KMS-11 (cell line): ENCODE results near the gene NDUFS3.

Experiments used
- H2AFZ ChIP-seq: fragments of 200-600 bp; sonication (generic); 2 replicates; pipeline ENCODE4 v1.6.1; 2016; ENCODE audit warnings: antibody characterized with exemption, mixed run types, low read depth
- H3K27ac ChIP-seq: fragments of 200-600 bp; sonication (generic); 2 replicates; pipeline ENCODE4 v1.6.1; 2016; ENCODE audit warnings: mild to moderate bottlenecking, mixed run types
- H3K27me3 ChIP-seq: fragments of 200-600 bp; sonication (generic); 2 replicates; pipeline ENCODE4 v1.6.1; 2017; ENCODE audit warnings: mild to moderate bottlenecking, low read depth, mixed run types, moderate library complexity; ENCODE audit not compliant: insufficient read depth
- H3K36me3 ChIP-seq: fragments of 200-600 bp; sonication (generic); 2 replicates; pipeline ENCODE4 v1.6.1; 2017; ENCODE audit warnings: mild to moderate bottlenecking, mixed run types; ENCODE audit not compliant: insufficient read depth
- H3K4me1 ChIP-seq: fragments of 200-600 bp; sonication (generic); 2 replicates; pipeline ENCODE4 v1.6.1; 2016; ENCODE audit warnings: mild to moderate bottlenecking, low read depth, mixed run types; ENCODE audit not compliant: poor library complexity, severe bottlenecking
- H3K4me2 ChIP-seq: fragments of 200-600 bp; sonication (generic); 2 replicates; pipeline ENCODE4 v1.7.0; 2016; ENCODE audit warnings: mild to moderate bottlenecking, mixed run types
- H3K4me3 ChIP-seq: fragments of 200-600 bp; sonication (generic); IDR thresholded peaks from 2 replicates; pipeline ENCODE4 v1.6.1; 2017; ENCODE audit warnings: low read depth, low read length, mixed read lengths; ENCODE audit not compliant: insufficient read depth
- H3K79me2 ChIP-seq: fragments of 200-600 bp; sonication (generic); 2 replicates; pipeline ENCODE4 v1.6.1; 2016; ENCODE audit warnings: low read depth, mixed run types; ENCODE audit not compliant: insufficient read depth
- H3K9ac ChIP-seq: fragments of 200-600 bp; sonication (generic); 2 replicates; pipeline ENCODE4 v1.6.1; 2016; ENCODE audit warnings: mild to moderate bottlenecking, mixed run types
- H4K20me1 ChIP-seq: fragments of 200-600 bp; sonication (generic); 2 replicates; pipeline ENCODE4 v1.6.1; 2016; ENCODE audit warnings: mild to moderate bottlenecking, mixed run types; ENCODE audit not compliant: insufficient read depth
- TF ChIP-seq, protein P1 (sequence below): fragments of 200-600 bp; sonication (generic); conservative IDR thresholded peaks from 2 replicates; pipeline ENCODE4 v1.6.1; 2017; ENCODE audit warnings: low read depth, mild to moderate bottlenecking, antibody characterized with exemption, low read length, moderate library complexity, mixed read lengths

Gene NDUFS3

DNA sequence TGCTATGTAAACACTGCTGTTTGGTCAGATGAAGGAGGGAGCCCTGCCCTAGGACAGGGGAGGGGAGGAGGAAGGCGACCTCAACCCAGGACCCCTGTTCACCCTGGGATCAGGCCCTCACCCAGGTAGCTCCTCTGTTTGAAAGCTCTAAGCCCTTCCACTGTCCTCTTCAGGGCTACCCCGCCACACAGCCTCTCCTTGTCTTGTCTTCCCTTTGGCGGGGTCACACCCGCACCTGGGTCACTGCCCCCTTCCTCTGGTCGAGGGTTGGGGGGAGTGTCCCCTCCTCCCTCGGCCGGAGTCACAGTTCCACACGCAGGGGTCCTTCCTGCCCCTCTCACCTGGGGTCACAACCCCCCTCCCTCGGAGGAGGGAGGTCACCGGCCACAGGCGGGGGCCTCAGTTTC, 13.9 kb upstream of the NDUFS3 start:
- no peaks in the 10 kb centered on the region for H4K20me1 ChIP-seq
- no peaks in the 10 kb centered on the region for H3K27me3 ChIP-seq
- H3K36me3 ChIP-seq: no peaks in the 10 kb centered on the region
- peak overlapping the region; percentile 78 for H3K4me2 ChIP-seq
- H3K27ac ChIP-seq: peak overlapping the region; percentile 54; the same call in 1 of the 2 replicates
- peak overlapping the region; percentile 93 for H3K9ac ChIP-seq
- H3K4me3 ChIP-seq: peak overlapping the region; percentile 61
- peaks cover 16% of the 10 kb centered on the region for H3K4me1 ChIP-seq
- peak overlapping the region; percentile 97 for H2AFZ ChIP-seq
- TF ChIP-seq, protein P1, sequence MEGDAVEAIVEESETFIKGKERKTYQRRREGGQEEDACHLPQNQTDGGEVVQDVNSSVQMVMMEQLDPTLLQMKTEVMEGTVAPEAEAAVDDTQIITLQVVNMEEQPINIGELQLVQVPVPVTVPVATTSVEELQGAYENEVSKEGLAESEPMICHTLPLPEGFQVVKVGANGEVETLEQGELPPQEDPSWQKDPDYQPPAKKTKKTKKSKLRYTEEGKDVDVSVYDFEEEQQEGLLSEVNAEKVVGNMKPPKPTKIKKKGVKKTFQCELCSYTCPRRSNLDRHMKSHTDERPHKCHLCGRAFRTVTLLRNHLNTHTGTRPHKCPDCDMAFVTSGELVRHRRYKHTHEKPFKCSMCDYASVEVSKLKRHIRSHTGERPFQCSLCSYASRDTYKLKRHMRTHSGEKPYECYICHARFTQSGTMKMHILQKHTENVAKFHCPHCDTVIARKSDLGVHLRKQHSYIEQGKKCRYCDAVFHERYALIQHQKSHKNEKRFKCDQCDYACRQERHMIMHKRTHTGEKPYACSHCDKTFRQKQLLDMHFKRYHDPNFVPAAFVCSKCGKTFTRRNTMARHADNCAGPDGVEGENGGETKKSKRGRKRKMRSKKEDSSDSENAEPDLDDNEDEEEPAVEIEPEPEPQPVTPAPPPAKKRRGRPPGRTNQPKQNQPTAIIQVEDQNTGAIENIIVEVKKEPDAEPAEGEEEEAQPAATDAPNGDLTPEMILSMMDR: no peak
- H3K79me2 ChIP-seq: peaks cover 26% of the 10 kb centered on the region; the same call in 1 of the 2 replicates

DNA sequence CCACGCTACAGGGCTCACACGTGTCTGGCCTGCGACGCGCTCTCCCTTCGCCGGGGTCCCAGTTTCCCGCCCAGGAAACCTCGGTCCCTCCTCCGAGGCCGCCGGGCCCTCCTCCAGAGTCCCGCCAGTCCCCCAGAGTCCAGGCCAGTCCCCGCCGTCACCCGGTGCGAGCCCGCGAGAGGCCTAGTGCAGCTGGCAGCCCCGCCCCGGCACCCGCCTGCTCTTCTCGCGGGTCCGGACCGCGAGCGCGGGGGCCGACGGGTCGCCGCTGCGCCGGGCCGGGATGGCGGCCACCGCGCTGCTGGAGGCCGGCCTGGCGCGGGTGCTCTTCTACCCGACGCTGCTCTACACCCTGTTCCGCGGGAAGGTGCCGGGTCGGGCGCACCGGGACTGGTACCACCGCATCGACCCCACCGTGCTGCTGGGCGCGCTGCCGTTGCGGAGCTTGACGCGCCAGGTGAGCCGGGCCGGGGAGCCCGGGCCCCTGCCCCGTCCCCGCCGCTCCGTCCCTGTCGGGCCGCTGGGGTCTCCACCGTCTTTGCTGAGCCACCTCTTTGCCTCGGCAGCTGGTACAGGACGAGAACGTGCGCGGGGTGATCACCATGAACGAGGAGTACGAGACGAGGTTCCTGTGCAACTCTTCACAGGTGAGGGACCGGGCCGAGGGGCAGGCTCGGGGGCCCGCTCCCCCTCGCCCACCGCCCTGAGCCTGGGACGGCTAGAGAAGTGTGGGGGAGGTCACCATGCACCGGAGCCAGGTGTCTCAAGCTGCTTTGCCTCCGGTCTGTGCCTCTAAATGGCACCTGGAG, 13.3 kb upstream of the NDUFS3 start, which contains the start of gene PTPMT1:
PTPMT1 (plus strand) TSS at position 260 of the 809 bp plus-strand sequence; CDS start at position 284, 24 bp downstream.
- Histone ChIP-seq H3K4me3 (peak within 1 kb of the TSS; percentile 61), H3K79me2 (peaks cover 31% of the 10 kb centered on the region; the same call in 1 of the 2 replicates), H2AFZ (peak within 1 kb of the TSS; percentile 97), H3K36me3 (no peaks in the 10 kb centered on the region), H3K4me1 (peaks cover 16% of the 10 kb centered on the region), H3K27me3 (no peaks in the 10 kb centered on the region), H3K9ac (peak within 1 kb of the TSS; percentile 93), H4K20me1 (no peaks in the 10 kb centered on the region), H3K27ac (peak within 1 kb of the TSS; percentile 54), H3K4me2 (peak within 1 kb of the TSS; percentile 78)
- TF ChIP-seq, protein P1: no peak

DNA sequence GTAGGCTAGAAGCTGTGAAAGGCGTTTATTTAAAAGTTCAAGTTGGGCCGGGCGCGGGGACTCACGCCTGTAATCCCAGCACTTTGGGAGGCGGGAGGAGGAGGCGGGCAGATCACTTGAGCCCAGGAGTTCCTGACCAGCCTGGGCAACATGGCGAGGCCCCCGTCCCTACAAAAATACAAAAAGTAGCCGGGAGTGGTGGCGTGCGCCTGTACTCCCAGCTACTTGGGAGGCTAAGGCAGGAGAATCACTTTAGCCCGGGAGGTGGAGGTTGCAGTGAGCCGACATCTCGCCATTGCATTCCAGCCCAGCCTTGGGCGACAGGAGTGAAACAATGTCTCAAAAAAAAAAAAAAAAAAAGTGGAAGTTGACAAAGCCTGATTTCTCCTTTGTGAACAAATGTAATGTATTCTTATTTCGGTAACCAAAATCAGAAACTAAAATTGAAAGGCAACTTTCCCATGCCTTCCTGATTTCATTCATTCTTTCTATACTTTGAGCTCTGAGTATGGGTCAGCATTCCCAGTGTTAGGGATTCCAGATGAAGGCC, 12.7 kb upstream of the NDUFS3 start:
- no peaks in the 10 kb centered on the region for H4K20me1 ChIP-seq
- H3K4me3 ChIP-seq: peak overlapping the region; percentile 61
- peak overlapping the region; percentile 93 for H3K9ac ChIP-seq
- H3K27ac ChIP-seq: peak overlapping the region; percentile 54
- no peaks in the 10 kb centered on the region for H3K27me3 ChIP-seq
- peaks cover 31% of the 10 kb centered on the region; the same call in 1 of the 2 replicates for H3K79me2 ChIP-seq
- TF ChIP-seq, protein P1: no peak
- H2AFZ ChIP-seq: peak overlapping the region; percentile 97
- peak overlapping the region; percentile 55 for H3K4me2 ChIP-seq
- peaks cover 16% of the 10 kb centered on the region for H3K4me1 ChIP-seq
- H3K36me3 ChIP-seq: no peaks in the 10 kb centered on the region

DNA sequence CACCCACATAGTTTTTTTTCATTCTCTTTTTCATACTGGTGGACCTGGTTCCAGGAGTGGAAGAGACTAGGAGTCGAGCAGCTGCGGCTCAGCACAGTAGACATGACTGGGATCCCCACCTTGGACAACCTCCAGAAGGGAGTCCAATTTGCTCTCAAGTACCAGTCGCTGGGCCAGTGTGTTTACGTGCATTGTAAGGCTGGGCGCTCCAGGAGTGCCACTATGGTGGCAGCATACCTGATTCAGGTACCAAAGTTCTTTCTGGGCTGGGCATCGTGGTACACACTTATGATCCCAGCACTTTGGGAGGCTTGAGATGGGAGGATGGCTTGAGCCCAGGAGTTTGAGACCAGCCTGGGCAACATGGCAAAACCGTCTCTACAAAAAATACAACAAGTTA, 9.2 kb upstream of the NDUFS3 start:
- peaks cover 31% of the 10 kb centered on the region; the same call in 1 of the 2 replicates for H3K79me2 ChIP-seq
- H2AFZ ChIP-seq: no peak overlapping the region
- no peak overlapping the region for H3K4me2 ChIP-seq
- no peak overlapping the region for H3K27ac ChIP-seq
- 0 out of 2 replicates have a peak, but pooled peaks cover 4% of the 10 kb centered on the region for H3K36me3 ChIP-seq
- H3K4me3 ChIP-seq: no peak overlapping the region
- TF ChIP-seq, protein P1: no peak
- H3K9ac ChIP-seq: no peak overlapping the region
- H3K4me1 ChIP-seq: peaks cover 10% of the 10 kb centered on the region
- no peaks in the 10 kb centered on the region for H3K27me3 ChIP-seq
- no peaks in the 10 kb centered on the region for H4K20me1 ChIP-seq
